HEK293T (cell line): ENCODE measurements around the gene ATP5PF.
"Not testable (repeated sequence)": the region's sequence is repeated elsewhere in the genome, so short reads cannot be mapped to it uniquely, and the experiment has no call there.

ENCODE experiments used
- CTCF ChIA-PET: fragments of 350-600 bp; formaldehyde crosslinking; extraction: SDS; loops from one replicate; lab custom pipeline; 2021; ENCODE audit warnings: antibody characterized with exemption, inconsistent platforms; lab: Yijun Ruan, JAX
- POLR2A ChIA-PET: fragments of 350-600 bp; formaldehyde crosslinking; extraction: SDS; loops from one replicate; lab custom pipeline; 2020; ENCODE audit warnings: antibody characterized with exemption, inconsistent platforms; lab: Yijun Ruan, JAX
- DNase-seq: peaks from one replicate; pipeline ENCODE4 v3.0.0; 2012; ENCODE audit warnings: mixed read lengths; ENCODE audit errors: extremely low spot score
- ARNT ChIP-seq: fragments of 450-650 bp; IDR thresholded peaks from 2 replicates; pipeline ENCODE4 v1.6.1; 2017; ENCODE audit warnings: mild to moderate bottlenecking
- BHLHE40 ChIP-seq: fragments of 450-650 bp; IDR thresholded peaks from 2 replicates; pipeline ENCODE4 v1.6.1; 2016; ENCODE audit warnings: mild to moderate bottlenecking, moderate library complexity, borderline replicate concordance
- CTBP1 ChIP-seq: fragments of 450-650 bp; IDR thresholded peaks from 2 replicates; pipeline ENCODE4 v1.6.1; 2016; ENCODE audit warnings: borderline replicate concordance
- ELF4 ChIP-seq: fragments of 450-650 bp; IDR thresholded peaks from 2 replicates; pipeline ENCODE4 v1.6.1; 2017; ENCODE audit warnings: antibody characterized with exemption
- FOXA1 ChIP-seq: fragments of 450-650 bp; IDR thresholded peaks from 2 replicates; pipeline ENCODE4 v1.6.1; 2016; ENCODE audit warnings: mild to moderate bottlenecking
- FOXK2 ChIP-seq: fragments of 450-650 bp; IDR thresholded peaks from 2 replicates; pipeline ENCODE4 v1.6.1; 2016; ENCODE audit warnings: mild to moderate bottlenecking
- FOXM1 ChIP-seq: fragments of 450-650 bp; IDR thresholded peaks from 2 replicates; pipeline ENCODE4 v1.6.1; 2017; ENCODE audit warnings: mild to moderate bottlenecking, borderline replicate concordance
- HDGF ChIP-seq: fragments of 450-650 bp; IDR thresholded peaks from 2 replicates; pipeline ENCODE4 v1.6.1; 2017; ENCODE audit warnings: antibody characterized with exemption, borderline replicate concordance
- L3MBTL2 ChIP-seq: fragments of 450-650 bp; conservative IDR thresholded peaks from 2 replicates; pipeline ENCODE4 v1.6.1; 2016; ENCODE audit warnings: mild to moderate bottlenecking
- LEF1 ChIP-seq: fragments of 450-650 bp; IDR thresholded peaks from 2 replicates; pipeline ENCODE4 v1.6.1; 2017; ENCODE audit warnings: mild to moderate bottlenecking, borderline replicate concordance
- NFRKB ChIP-seq: fragments of 450-650 bp; IDR thresholded peaks from 2 replicates; pipeline ENCODE4 v1.6.1; 2016; ENCODE audit warnings: mild to moderate bottlenecking, moderate library complexity
- PKNOX1 ChIP-seq: fragments of 450-650 bp; IDR thresholded peaks from 2 replicates; pipeline ENCODE4 v1.6.1; 2016
- SP1 ChIP-seq: fragments of 450-650 bp; IDR thresholded peaks from 2 replicates; pipeline ENCODE4 v1.6.1; 2017
- SUZ12 ChIP-seq: fragments of 450-650 bp; IDR thresholded peaks from 2 replicates; pipeline ENCODE4 v1.6.1; 2016; ENCODE audit warnings: mild to moderate bottlenecking
- TARDBP ChIP-seq: fragments of 450-650 bp; IDR thresholded peaks from 2 replicates; pipeline ENCODE4 v1.6.1; 2016
- ZNF384 ChIP-seq: fragments of 450-650 bp; IDR thresholded peaks from 2 replicates; pipeline ENCODE4 v1.6.1; 2016

Gene ATP5PF

GRCh38 chr21:25732091-25732760 is 2.5 kb downstream of the ATP5PF start:
- CTCF ChIA-PET = interaction anchor here (0.8 kb wide), 1 partner anchor 15 kb away, joined by 3 read pairs; no protein-coding TSS in a partner anchor
- DNase-seq = no peak
- TF ChIP-seq PKNOX1 (no peak), SP1 (no peak), BHLHE40 (no peak), ZNF384 (no peak), FOXA1 (no peak), ARNT (no peak), FOXK2 (no peak), HDGF (no peak), NFRKB (no peak), CTBP1 (no peak), ELF4 (no peak), LEF1 (no peak), L3MBTL2 (no peak), SUZ12 (no peak), FOXM1 (no peak), TARDBP (no peak)
- POLR2A ChIA-PET = no interaction called here

GRCh38 chr21:25722631-25723030 is 12.1 kb downstream of the ATP5PF start:
- DNase-seq = no peak
- ChIA-PET POLR2A (no interaction called here), CTCF (no interaction called here)
- TF ChIP-seq FOXK2 = no peak
- no peak for TF ChIP-seq SP1
- no peak for TF ChIP-seq CTBP1
- no peak for TF ChIP-seq L3MBTL2
- TF ChIP-seq HDGF = no peak
- no peak for TF ChIP-seq ZNF384
- TF ChIP-seq ELF4 = no peak
- TF ChIP-seq BHLHE40 = no peak
- no peak for TF ChIP-seq LEF1
- TF ChIP-seq FOXM1 = no peak
- TF ChIP-seq ARNT = no peak
- no peak for TF ChIP-seq PKNOX1
- TF ChIP-seq SUZ12 = no peak
- no peak for TF ChIP-seq FOXA1
- no peak for TF ChIP-seq TARDBP
- no peak for TF ChIP-seq NFRKB

GRCh38 chr21:25721987-25722386 is 12.7 kb downstream of the ATP5PF start:
- ChIA-PET CTCF (no interaction called here), POLR2A (no interaction called here)
- DNase-seq = no peak
- TF ChIP-seq PKNOX1 = no peak
- TF ChIP-seq LEF1 = no peak
- no peak for TF ChIP-seq TARDBP
- TF ChIP-seq L3MBTL2 = no peak
- TF ChIP-seq SUZ12 = no peak
- no peak for TF ChIP-seq FOXK2
- no peak for TF ChIP-seq NFRKB
- no peak for TF ChIP-seq SP1

GRCh38 chr21:25717491-25718147 is 17.1 kb downstream of the ATP5PF start:
- ChIA-PET POLR2A (no interaction called here), CTCF (interaction anchor here (0.8 kb wide), 1 partner anchor 14 kb away, joined by 3 read pairs; no protein-coding TSS in a partner anchor)
- DNase-seq = no peak
- TF ChIP-seq SP1 (no peak), TARDBP (no peak), LEF1 (no peak), HDGF (no peak), ELF4 (no peak), PKNOX1 (no peak)

- CTCF ChIA-PET, POLR2A ChIA-PET: not testable (repeated sequence)
Measured at GRCh38 chr21:25714066-25714465, 20.6 kb downstream of the ATP5PF start.

GRCh38 chr21:25710550-25710949 is 24.2 kb downstream of the ATP5PF start:
- ChIA-PET CTCF (no interaction called here), POLR2A (no interaction called here)
- no peak for DNase-seq
- no peak for TF ChIP-seq PKNOX1
- no peak for TF ChIP-seq SUZ12
- no peak for TF ChIP-seq HDGF
- no peak for TF ChIP-seq ELF4
- TF ChIP-seq FOXK2 = no peak
- TF ChIP-seq FOXM1 = no peak
- TF ChIP-seq BHLHE40 = no peak
- no peak for TF ChIP-seq FOXA1
- TF ChIP-seq ZNF384 = no peak
- no peak for TF ChIP-seq L3MBTL2
- TF ChIP-seq ARNT = no peak
- no peak for TF ChIP-seq NFRKB
- no peak for TF ChIP-seq TARDBP
- TF ChIP-seq LEF1 = no peak
- TF ChIP-seq CTBP1 = no peak

More at GRCh38 chr21:25714066-25714465, 20.6 kb downstream of the ATP5PF start:
- not testable (repeated sequence) for DNase-seq
